ENCODE measurements around the gene TMTC4. TPM values are rescaled to one million over a fixed set of nuclear protein-coding genes. Genes with fewer than 3 reads are reported as not detected.

TMTC4 gene
- total RNA-seq, 1 donor, result 23.3 TPM

DNA sequence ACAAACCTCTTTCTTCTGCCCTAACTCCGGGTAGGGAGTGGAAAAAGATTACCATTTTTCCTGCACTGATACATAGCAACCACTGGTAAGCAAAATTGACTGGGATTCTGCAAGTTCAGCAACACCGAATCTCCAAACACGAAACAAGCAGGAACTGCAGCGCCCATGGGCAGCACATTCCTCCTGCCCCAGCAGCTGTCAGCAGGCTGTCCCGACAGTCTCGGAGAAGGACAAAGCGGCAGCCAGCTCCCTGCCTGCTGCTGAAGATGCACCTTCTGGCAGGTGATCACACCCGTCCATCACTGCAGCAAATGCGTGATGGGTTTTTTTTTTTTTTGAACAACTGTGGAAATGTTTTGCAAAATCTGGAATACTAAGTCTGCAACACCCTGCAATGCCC, 6.7 kb downstream of the TMTC4 start:
- no peak for TF ChIP-seq CTCF (IDR thresholded peaks at IDR 0.05; ENCODE audit: insufficient read depth, low read length)
- peak; percentile 11 for DNase-seq (ENCODE audit: low read depth)
- no peak overlapping the region for H3K4me3 ChIP-seq (ENCODE audit: low read depth, low read length)

DNA sequence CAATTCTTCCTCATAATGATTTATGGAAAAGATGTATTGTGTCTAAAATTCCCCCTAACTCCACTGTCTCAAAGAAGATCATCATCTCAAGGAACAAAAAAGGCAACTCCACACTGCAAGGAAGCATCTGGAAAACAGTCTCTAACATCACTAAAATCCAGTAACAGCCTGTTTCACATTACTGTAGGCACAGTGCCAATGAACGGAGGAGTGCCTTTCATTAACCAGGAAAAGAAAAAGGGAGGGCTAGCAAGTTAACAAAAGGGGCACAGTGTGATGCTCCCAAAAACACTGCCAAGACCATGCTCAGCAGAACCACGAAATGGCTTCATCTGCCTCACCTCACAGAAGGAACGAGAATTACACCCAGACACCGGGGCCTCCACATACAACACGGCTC, 8.5 kb downstream of the TMTC4 start:
- no peak for TF ChIP-seq CTCF (IDR thresholded peaks at IDR 0.05; ENCODE audit: insufficient read depth, low read length)
- DNase-seq (ENCODE audit: low read depth), result peak; percentile 61
- no peak overlapping the region for H3K4me3 ChIP-seq (ENCODE audit: low read depth, low read length)

DNA sequence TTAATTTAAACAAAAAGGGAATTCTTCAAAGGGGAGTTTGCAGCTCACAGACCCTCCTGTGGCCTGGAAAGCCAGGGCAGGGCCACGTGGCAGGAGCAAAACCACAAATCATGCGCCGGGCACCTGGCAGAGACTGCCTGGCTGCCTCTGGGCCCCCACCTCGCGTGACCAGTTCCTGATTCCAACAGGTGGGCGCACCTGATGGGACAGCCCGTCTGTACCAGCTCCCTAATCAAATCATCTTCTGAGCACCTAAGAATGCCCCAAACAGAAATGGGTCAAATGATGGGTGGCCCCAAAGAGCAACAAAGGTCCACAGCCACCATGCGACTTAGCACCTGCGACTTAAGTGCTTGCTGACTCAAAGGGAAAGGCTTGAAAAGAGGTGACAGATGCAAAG, 9.2 kb downstream of the TMTC4 start:
- TF ChIP-seq CTCF (IDR thresholded peaks at IDR 0.05; ENCODE audit: insufficient read depth, low read length), result no peak
- no peak overlapping the region for H3K4me3 ChIP-seq (ENCODE audit: low read depth, low read length)
- DNase-seq (ENCODE audit: low read depth), result no peak

DNA sequence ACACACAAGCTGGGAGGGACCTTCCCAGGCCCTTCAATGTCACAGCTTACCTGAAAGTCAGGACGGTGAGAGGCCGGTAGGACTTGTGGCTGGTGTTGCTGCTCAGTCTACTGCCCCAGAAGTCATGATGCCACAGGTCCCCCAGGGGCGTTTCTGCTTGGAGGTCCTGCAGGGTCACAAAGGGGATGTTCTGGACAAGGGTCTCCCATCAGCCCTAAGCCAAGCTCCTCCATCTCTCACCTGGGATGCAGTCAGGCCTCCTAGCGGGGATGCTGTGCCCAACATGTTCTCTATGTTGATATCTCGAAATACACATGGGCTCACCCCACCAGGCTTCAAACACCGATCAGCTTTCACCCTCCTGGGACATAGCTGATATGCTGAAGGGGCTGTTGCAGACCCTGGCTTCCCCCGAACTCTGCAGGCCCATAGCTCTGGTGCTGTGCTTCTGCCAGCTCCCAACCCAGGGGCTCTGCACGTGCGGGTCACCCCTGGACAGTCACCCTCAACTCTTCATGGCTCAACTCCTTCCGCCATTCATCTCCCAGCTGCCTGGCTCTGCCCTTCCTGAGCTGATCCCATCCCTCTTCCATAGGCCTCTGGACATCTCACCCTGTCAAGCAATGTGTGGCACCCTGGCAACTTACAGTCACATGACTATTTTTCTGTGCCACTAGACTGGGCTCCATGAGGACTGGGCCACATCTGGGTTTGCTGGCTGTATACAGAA, 10.3 kb downstream of the TMTC4 start:
- no peak for TF ChIP-seq CTCF (IDR thresholded peaks at IDR 0.05; ENCODE audit: insufficient read depth, low read length)
- H3K4me3 ChIP-seq (ENCODE audit: low read depth, low read length), result no peak overlapping the region
- DNase-seq (ENCODE audit: low read depth), result no peak

GRCh38 chr13:100662468-100663211, 12.0 kb downstream of the TMTC4 start:
- no peak for DNase-seq (ENCODE audit: low read depth)
- H3K4me3 ChIP-seq (ENCODE audit: low read depth, low read length), result no peak overlapping the region
- no peak for TF ChIP-seq CTCF (IDR thresholded peaks at IDR 0.05; ENCODE audit: insufficient read depth, low read length)

DNA sequence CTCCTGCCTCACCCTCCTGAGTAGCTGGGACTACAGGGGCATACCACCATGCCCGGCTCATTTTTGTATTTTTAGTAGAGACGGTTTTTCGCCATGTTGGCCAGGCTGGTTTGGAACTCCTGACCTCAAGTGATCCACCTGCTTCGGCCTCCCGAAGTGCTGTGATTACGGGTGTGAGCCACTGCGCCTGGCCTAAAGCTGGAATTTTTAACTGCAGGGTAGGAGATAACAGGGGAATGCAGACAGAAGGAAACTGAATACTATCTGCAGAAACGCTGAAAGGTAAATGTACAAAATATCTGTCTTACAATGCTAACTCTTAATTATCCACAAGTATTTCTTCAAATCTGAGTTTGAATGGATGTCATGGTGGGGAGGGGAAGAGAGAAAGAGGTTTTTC, 13.8 kb downstream of the TMTC4 start:
- H3K4me3 ChIP-seq (ENCODE audit: low read depth, low read length), result no peak overlapping the region
- TF ChIP-seq CTCF (IDR thresholded peaks at IDR 0.05; ENCODE audit: insufficient read depth, low read length), result no peak
- no peak for DNase-seq (ENCODE audit: low read depth)
